Upper lobe of left lung (tissue), 6 donors: ENCODE results near the gene PLEKHA5. TPM values are rescaled to one million over a fixed set of nuclear protein-coding genes. Genes with fewer than 3 reads are reported as not detected.

Source experiments
- ATAC-seq, 2 donors: fragments of 200-7000 bp; cut with Tn5 transposase; one replicate each; pipeline ENCODE4 v1.9.1; 2022; ENCODE audit warnings: mild to moderate bottlenecking in 2 of 2, moderate library complexity in 2 of 2; ENCODE audit not compliant: low FRiP score in 2 of 2
- DNase-seq, 2 donors: peaks; one replicate each; pipeline ENCODE4 v3.0.0-alpha.2; 2019 to 2020
- H3K27ac ChIP-seq, 4 donors: fragments of 200-600 bp; sonication (generic); one replicate each; pipeline ENCODE4 v1.5.1; 2016 to 2019
- H3K27me3 ChIP-seq, 4 donors: fragments of 200-600 bp; sonication (generic); one replicate each; pipeline ENCODE4 v1.5.1; 2017 to 2019
- H3K36me3 ChIP-seq, 4 donors: fragments of 200-600 bp; sonication (generic); one replicate each; pipeline ENCODE4 v1.5.1; 2016 to 2019
- H3K4me1 ChIP-seq, 4 donors: fragments of 200-600 bp; sonication (generic); one replicate each; pipeline ENCODE4 v1.5.1; 2018 to 2019
- H3K4me3 ChIP-seq, 4 donors: fragments of 200-600 bp; sonication (generic); one replicate each; pipeline ENCODE4 v1.5.1; 2017 to 2019; ENCODE audit warnings: mild to moderate bottlenecking in 2 of 4, moderate library complexity in 1 of 4
- H3K9me3 ChIP-seq, 4 donors: fragments of 200-600 bp; sonication (generic); one replicate each; pipeline ENCODE4 v1.5.1; 2018 to 2019
- CTCF ChIP-seq, 6 experiments: fragments of 450-650 bp in 4 of 6; fragments of 200-600 bp in 2 of 6; sonication (generic) in 2 of 6; IDR thresholded peaks; one replicate each; pipeline ENCODE4 v1.5.1; 2016 to 2019; ENCODE audit warnings: antibody characterized with exemption in 6 of 6
- EP300 ChIP-seq, 4 donors: sonication (generic); formaldehyde crosslinking; IDR thresholded peaks; one replicate each; pipeline ENCODE4 v1.5.1; 2017; ENCODE audit warnings: antibody characterized with exemption in 4 of 4, control low read depth in 2 of 4
- POLR2A ChIP-seq, 4 donors: fragments of 450-650 bp; IDR thresholded peaks; one replicate each; pipeline ENCODE4 v1.5.1; 2016 to 2017; ENCODE audit warnings: antibody characterized with exemption in 4 of 4, mild to moderate bottlenecking in 2 of 4
- POLR2AphosphoS5 ChIP-seq, 2 donors: sonication (generic); formaldehyde crosslinking; IDR thresholded peaks; one replicate each; pipeline ENCODE4 v1.5.1; 2017; ENCODE audit warnings: antibody characterized with exemption in 2 of 2
- WGBS, 2 donors: methylation state at CpG; one replicate each; pipeline ENCODE4 v1.1.5; 2017 to 2018; 5-methylcytosine and 5-hydroxymethylcytosine counted together
- total RNA-seq, 6 donors: library from RNA; depleted of rRNA in 4 of 6; stranded (reverse); fragments of >200 nt in 4 of 6; gene quantifications; one replicate each; pipeline versions ENCODE4 v1.1.0 to v1.2.1, GENCODE V29; 2016 to 2021
- donor health status: DM: no; HTN: no; CAD: no; lungs with moderate emphysema.
- donor health status: DM: no; HTN: yes; CAD: no; lungs with severe emphysema.

The PLEKHA5 gene
- total RNA-seq, 6 donors from 2014 or later: 18.5 to 89.6 (median 25.9) TPM

DNA sequence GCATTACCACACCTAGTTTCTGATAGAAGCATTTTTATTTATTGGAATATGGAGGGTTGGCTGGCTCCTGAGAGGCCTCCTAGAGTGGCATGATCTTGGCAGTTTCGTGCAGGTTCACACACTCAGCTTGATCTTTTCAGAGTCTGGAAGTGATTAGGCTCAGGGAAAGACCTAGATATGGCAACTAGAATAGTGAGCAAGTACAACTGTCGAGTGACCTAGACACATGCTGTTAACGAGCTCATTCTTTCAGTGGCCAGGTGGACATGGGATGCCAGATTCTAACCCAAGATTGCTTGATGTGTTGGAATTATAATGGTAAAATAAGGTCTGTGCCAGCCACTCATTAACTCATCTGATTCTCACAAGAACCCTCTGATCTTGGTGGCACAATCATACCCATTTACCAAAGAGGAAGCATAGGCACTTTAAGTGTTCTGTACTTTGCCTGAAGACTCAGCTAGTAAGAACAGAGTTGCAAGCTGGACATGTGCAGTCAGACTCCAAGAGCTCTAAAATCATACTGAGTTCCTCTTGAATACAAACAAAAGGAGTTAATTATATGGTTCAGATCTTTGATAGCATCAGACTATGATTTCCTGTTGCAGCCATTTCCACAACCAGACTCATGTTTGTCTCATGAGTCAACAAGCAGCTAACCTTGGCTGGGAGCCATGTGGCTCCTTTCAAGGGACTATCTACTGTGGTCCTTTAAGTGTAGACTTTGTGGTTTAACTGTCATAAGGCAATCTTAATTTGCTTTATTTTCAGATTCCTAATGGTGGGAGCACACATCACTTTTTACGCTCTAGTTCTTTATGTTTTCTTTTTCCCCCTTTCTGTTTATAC, 144.2 kb downstream of the PLEKHA5 start:
- no peak overlapping the region for H3K4me3 ChIP-seq
- no peaks in the 10 kb centered on the region for H3K27me3 ChIP-seq
- H3K36me3 ChIP-seq: peaks cover 0 to 24% (median 5%) of the 10 kb centered on the region in 4 donors
- peak overlapping the region in 1 of 4 donors; percentile 35 for H3K27ac ChIP-seq
- H3K9me3 ChIP-seq: no peaks in the 10 kb centered on the region
- peak; percentile 59 to 75 for ATAC-seq
- TF ChIP-seq CTCF (IDR thresholded peaks at IDR 0.05) (no peak), POLR2AphosphoS5 (IDR thresholded peaks at IDR 0.05) (no peak), EP300 (IDR thresholded peaks at IDR 0.05) (no peak), POLR2A (IDR thresholded peaks at IDR 0.05) (no peak)
- peaks cover 0 to 10% (median 7%) of the 10 kb centered on the region in 4 donors for H3K4me1 ChIP-seq
- 78 to 82% methylated on average over 2 to 4 of the region's 4 CpGs for WGBS, 2 donors
- peak in 1 of 2 donors; percentile 50 for DNase-seq

DNA sequence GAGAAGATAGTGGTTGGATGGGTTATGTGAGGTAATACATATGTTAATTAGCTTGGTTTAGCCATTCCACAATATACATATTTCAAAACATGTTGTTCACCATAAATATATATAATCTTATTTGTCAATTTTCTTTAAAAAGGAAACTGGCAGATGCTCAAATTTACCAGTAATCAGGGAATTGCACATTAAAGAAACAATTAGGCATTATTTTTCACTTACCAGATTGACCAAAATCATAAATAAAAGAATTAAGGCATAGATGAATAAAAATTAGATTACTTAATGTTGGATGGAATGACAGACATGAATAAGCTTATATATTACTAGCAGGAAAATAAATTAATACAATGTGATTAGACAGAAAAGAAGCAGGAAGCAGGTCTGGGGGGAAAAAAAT, 147.2 kb downstream of the PLEKHA5 start:
- H3K27ac ChIP-seq: no peak overlapping the region
- TF ChIP-seq EP300 (IDR thresholded peaks at IDR 0.05) (no peak), POLR2AphosphoS5 (IDR thresholded peaks at IDR 0.05) (no peak), CTCF (IDR thresholded peaks at IDR 0.05) (no peak), POLR2A (IDR thresholded peaks at IDR 0.05) (no peak)
- H3K4me3 ChIP-seq: no peak overlapping the region

GRCh38 chr12:19277711-19278110, 148.2 kb downstream of the PLEKHA5 start:
- H3K27me3 ChIP-seq: no peaks in the 10 kb centered on the region
- no peak overlapping the region for H3K27ac ChIP-seq
- DNase-seq (no peak), ATAC-seq (no peak)
- no peak overlapping the region for H3K4me3 ChIP-seq
- H3K36me3 ChIP-seq: peaks cover 0 to 19% (median 5%) of the 10 kb centered on the region in 4 donors
- peaks cover 0 to 10% (median 7%) of the 10 kb centered on the region in 4 donors for H3K4me1 ChIP-seq
- no peak for TF ChIP-seq POLR2AphosphoS5 (IDR thresholded peaks at IDR 0.05)
- no peak for TF ChIP-seq POLR2A (IDR thresholded peaks at IDR 0.05)
- no peak for TF ChIP-seq CTCF (IDR thresholded peaks at IDR 0.05)
- TF ChIP-seq EP300 (IDR thresholded peaks at IDR 0.05): no peak
- no peaks in the 10 kb centered on the region for H3K9me3 ChIP-seq

More for the DNA sequence above, 147.2 kb downstream of the PLEKHA5 start:
- ATAC-seq (no peak), DNase-seq (no peak)
- Histone ChIP-seq H3K27me3 (no peaks in the 10 kb centered on the region), H3K9me3 (no peaks in the 10 kb centered on the region), H3K4me1 (peaks cover 0 to 10% (median 7%) of the 10 kb centered on the region in 4 donors), H3K36me3 (peaks cover 0 to 19% (median 5%) of the 10 kb centered on the region in 4 donors)

- no peak for DNase-seq
- Histone ChIP-seq H3K4me3 (no peak overlapping the region), H3K4me1 (peaks cover 0 to 7% (median 5%) of the 10 kb centered on the region in 4 donors), H3K27ac (no peak overlapping the region), H3K9me3 (no peaks in the 10 kb centered on the region), H3K27me3 (no peaks in the 10 kb centered on the region), H3K36me3 (peaks cover 0 to 22% (median 5%) of the 10 kb centered on the region in 4 donors)
- TF ChIP-seq CTCF (IDR thresholded peaks at IDR 0.05) (no peak), POLR2AphosphoS5 (IDR thresholded peaks at IDR 0.05) (no peak), EP300 (IDR thresholded peaks at IDR 0.05) (no peak), POLR2A (IDR thresholded peaks at IDR 0.05) (no peak)
- ATAC-seq: no peak
- 76 to 84% methylated on average over 2 of the region's 2 CpGs for WGBS, 2 donors
These were observed 148.9 kb downstream of the PLEKHA5 start for GRCh38 chr12:19278407-19278806.
